NCI-H748 treated with DMSO at 0.1 percent for 48 hours (cell line): Measurements from ENCODE around the gene FOSB.

ENCODE experiments used
- DNase-seq: peaks from one replicate; lab custom pipeline; 2025; lab: John Stamatoyannopoulos, UW

FOSB gene

GRCh38 chr19:45484273-45484945 lies 16.6 kb downstream of the FOSB start:
- no peak for DNase-seq

- peak; percentile 92 for DNase-seq
Observed at GRCh38 chr19:45485305-45486077, 17.7 kb downstream of the FOSB start.

- no peak for DNase-seq
Observed at GRCh38 chr19:45488708-45489107, 20.9 kb downstream of the FOSB start.

GRCh38 chr19:45489216-45489855 lies 21.5 kb downstream of the FOSB start:
- no peak for DNase-seq

- no peak for DNase-seq
Observed at GRCh38 chr19:45492137-45492626, 24.4 kb downstream of the FOSB start.

GRCh38 chr19:45492627-45493470 lies 25.1 kb downstream of the FOSB start:
- no peak for DNase-seq

- DNase-seq: no peak
Observed at GRCh38 chr19:45494261-45494916, 26.6 kb downstream of the FOSB start.

GRCh38 chr19:45495178-45495577 lies 27.4 kb downstream of the FOSB start:
- no peak for DNase-seq

- no peak for DNase-seq
Observed at GRCh38 chr19:45496349-45496953, 28.7 kb downstream of the FOSB start.

GRCh38 chr19:45497791-45498190 lies 30.0 kb downstream of the FOSB start:
- DNase-seq: no peak

GRCh38 chr19:45498411-45499195 lies 30.8 kb downstream of the FOSB start, which contains the start of gene PPM1N:
PPM1N (plus strand) TSS chr19:45498443; CDS start chr19:45498473, 30 bp downstream.
- no peak for DNase-seq

- DNase-seq: peak; percentile 68
Observed at GRCh38 chr19:45499196-45500180, 31.7 kb downstream of the FOSB start.

GRCh38 chr19:45500918-45501729 lies 33.3 kb downstream of the FOSB start:
- no peak for DNase-seq

- DNase-seq: no peak
Observed at GRCh38 chr19:45501730-45502014, 33.9 kb downstream of the FOSB start.

- DNase-seq: no peak
Observed at GRCh38 chr19:45502111-45502510, 34.3 kb downstream of the FOSB start.

- no peak for DNase-seq
Observed at GRCh38 chr19:45503909-45504308, 36.1 kb downstream of the FOSB start.

GRCh38 chr19:45505151-45505995 lies 37.6 kb downstream of the FOSB start:
- no peak for DNase-seq

- no peak for DNase-seq
Observed at GRCh38 chr19:45505996-45506245, 38.1 kb downstream of the FOSB start.
